22Rv1 (cell line): ENCODE measurements around the gene RHBDD1.

ENCODE experiments used
- H3K27ac ChIP-seq: fragments of 450-650 bp; 2 replicates; pipeline ENCODE4 v1.5.1; 2017
- ZFX ChIP-seq: fragments of 450-650 bp; IDR thresholded peaks from 2 replicates; pipeline ENCODE4 v1.6.1; 2017; ENCODE audit warnings: antibody characterized with exemption, borderline replicate concordance
- TF ChIP-seq, protein P1 (sequence below): fragments of 450-650 bp; IDR thresholded peaks from 2 replicates; pipeline ENCODE4 v1.5.1; 2017; ENCODE audit warnings: mild to moderate bottlenecking

The RHBDD1 gene

DNA sequence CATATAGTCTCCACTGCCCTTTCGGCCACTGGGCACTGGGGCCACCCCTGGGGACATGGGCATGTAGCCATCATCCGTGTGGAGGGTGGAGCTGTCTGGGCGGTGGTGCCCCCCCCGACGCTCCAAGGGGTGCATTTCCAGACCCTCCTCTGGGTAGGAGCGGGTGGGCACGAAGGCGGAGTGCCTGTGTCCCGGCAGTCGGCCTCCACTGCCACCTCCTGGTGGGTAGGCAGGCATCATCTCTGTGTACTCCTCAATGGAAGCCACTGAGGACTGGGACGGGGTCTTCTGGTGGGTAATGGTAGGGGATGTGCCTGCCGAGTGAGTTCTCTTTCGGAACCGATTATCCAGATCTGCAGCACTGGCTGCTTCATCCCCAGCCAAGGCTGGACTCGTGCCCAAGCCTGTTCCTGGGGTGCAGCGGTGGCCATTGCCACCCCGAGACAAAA is 39.0 kb upstream of the RHBDD1 start:
- no peak overlapping the region for H3K27ac ChIP-seq
- TF ChIP-seq, protein P1, sequence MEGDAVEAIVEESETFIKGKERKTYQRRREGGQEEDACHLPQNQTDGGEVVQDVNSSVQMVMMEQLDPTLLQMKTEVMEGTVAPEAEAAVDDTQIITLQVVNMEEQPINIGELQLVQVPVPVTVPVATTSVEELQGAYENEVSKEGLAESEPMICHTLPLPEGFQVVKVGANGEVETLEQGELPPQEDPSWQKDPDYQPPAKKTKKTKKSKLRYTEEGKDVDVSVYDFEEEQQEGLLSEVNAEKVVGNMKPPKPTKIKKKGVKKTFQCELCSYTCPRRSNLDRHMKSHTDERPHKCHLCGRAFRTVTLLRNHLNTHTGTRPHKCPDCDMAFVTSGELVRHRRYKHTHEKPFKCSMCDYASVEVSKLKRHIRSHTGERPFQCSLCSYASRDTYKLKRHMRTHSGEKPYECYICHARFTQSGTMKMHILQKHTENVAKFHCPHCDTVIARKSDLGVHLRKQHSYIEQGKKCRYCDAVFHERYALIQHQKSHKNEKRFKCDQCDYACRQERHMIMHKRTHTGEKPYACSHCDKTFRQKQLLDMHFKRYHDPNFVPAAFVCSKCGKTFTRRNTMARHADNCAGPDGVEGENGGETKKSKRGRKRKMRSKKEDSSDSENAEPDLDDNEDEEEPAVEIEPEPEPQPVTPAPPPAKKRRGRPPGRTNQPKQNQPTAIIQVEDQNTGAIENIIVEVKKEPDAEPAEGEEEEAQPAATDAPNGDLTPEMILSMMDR = 0 out of 2 replicates have a peak, but pooled peaks have one; percentile 6
- TF ChIP-seq ZFX = no peak

DNA sequence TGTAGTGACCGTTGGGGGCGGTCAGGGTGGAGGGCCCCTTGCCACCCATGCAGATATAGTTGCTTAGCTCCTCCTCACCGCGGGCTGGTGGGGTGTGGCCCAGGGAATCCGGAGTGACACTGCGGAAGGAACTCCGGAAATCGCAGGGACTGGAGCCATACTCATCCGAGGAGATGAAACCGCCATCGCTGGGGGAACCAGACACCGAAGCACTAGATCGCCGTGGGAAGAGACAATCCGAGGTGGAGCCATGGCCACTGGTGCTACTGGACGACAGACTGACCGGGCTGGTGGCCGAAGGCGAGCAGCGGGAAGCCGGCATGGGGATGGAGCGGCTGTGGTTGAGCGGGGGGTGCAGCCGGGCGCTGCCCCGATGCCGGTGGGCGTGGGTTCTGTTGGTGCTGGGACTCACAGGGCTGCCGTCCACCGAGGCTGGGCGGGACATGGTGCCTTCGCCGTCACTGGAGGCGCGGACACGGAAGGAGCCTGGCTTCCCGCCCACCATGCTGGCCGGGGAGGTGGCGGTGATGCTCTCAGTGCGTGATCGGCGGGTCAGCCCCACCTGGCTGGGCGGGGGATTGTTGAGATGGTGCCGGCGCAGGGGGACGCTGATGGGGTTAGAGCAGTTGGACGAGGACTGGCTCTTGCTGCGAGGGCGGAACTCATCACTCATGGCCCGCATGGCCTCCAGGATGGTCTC is 38.4 kb upstream of the RHBDD1 start:
- peak overlapping the region; percentile 81; the same call in 1 of the 2 replicates for H3K27ac ChIP-seq
- TF ChIP-seq, protein P1 = no peak
- TF ChIP-seq ZFX = no peak

DNA sequence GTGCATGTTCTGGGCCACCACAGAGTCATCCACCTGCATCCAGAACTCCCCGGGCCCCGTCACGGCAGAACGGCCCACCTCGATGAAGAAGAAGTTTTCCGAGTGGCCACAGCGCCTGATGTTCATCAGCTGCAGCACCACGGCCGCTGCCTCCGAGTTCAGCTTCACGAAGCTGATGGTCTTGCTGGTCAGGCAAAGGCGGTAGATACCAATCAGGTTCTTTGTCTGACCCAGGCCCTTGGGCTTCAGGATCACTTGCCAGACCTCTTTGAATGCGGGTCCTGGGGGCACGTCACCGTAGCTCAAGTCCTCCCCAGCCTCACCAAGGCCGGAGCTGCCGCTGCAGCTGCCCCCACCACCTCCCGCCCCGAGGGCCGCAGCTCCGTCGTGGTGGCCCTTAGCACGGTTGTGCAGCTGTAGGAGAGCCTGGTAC is 37.8 kb upstream of the RHBDD1 start:
- peak overlapping the region; percentile 81 for H3K27ac ChIP-seq
- TF ChIP-seq, protein P1 = no peak
- no peak for TF ChIP-seq ZFX

DNA sequence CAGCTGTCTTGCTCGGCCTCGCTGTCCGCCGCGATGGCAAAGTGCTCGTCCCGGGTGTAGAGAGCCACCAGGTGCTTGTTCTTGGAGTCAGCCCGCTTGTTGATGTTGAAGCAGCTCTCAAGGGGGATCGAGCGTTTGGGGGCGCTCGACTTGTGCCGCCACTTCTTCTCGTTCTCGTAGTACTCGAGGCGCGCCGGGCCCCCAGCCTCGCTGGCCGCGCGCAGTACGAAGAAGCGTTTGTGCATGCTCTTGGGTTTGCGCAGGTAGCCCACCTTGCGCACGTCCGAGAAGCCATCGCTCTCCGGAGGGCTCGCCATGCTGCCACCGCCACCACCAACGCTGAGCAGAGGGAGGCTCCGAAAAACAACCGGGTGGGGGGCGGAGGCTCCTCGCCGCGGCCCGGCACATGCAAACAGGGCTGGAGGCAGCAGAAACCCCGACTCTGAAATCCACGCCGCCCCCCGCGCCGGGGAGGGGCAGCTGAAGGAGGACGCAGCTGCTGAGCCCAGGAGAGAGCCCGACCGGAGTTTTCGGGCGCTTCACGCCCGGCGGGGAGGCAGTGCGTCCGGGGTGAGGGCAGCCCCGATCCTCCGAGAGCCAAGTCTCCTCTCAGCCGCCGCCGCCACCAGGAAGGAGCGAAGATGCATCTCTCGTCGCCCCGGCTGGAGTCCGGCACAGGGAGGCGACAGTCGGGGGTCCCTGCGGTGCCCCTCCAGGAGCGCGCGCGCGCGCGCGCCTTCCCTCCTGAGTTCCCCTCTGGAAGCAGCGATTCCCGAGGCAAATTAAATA is 37.2 kb upstream of the RHBDD1 start:
- TF ChIP-seq ZFX = no peak
- TF ChIP-seq, protein P1 = no peak
- peak overlapping the region; percentile 81 for H3K27ac ChIP-seq

DNA sequence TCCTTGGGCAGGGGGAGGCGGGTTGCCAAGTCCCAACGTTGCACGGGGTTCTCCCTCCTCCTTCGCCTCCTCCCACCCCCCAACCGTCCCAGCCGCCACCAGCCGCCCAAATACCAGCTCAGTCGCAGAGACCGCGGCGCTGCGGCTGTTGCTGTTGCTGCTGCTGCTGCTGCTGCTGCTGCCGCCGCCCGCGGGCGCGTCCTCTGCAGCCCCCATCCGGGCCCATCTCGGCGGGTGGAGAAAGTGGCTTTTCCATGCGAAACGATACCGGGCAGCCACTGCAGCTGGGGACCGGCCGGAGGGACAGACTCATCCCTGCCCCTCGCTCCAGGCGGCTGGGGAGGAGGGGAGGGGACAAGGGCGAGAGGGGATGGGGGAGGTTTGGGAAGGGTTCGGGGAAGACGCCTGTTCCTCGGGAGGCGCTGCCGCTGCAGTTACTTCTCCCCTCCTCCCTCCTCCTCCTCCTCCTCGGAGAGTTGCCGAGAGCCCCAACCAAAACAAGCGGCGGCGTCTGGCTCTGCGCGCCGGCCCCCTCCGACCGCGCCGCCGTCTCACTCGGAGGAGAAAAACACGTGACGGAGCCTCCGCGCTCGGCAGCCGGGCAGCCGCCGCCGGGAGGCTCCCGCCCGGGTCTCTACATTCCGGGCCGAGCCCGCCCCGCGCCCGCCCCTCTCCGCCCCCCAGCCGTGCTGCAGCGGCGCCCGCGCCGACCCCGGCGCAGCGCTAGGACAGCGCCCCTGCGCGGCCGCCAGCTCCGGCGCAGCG is 36.5 kb upstream of the RHBDD1 start, which contains the start of gene IRS1:
Gene IRS1 (minus strand): TSS at position 610 of the 765 bp plus-strand sequence. CDS start 1,082 bp downstream, outside the sequence.
- peak within 1 kb of the TSS; percentile 81 for H3K27ac ChIP-seq
- TF ChIP-seq ZFX = no peak
- TF ChIP-seq, protein P1 = peak; percentile 87

DNA sequence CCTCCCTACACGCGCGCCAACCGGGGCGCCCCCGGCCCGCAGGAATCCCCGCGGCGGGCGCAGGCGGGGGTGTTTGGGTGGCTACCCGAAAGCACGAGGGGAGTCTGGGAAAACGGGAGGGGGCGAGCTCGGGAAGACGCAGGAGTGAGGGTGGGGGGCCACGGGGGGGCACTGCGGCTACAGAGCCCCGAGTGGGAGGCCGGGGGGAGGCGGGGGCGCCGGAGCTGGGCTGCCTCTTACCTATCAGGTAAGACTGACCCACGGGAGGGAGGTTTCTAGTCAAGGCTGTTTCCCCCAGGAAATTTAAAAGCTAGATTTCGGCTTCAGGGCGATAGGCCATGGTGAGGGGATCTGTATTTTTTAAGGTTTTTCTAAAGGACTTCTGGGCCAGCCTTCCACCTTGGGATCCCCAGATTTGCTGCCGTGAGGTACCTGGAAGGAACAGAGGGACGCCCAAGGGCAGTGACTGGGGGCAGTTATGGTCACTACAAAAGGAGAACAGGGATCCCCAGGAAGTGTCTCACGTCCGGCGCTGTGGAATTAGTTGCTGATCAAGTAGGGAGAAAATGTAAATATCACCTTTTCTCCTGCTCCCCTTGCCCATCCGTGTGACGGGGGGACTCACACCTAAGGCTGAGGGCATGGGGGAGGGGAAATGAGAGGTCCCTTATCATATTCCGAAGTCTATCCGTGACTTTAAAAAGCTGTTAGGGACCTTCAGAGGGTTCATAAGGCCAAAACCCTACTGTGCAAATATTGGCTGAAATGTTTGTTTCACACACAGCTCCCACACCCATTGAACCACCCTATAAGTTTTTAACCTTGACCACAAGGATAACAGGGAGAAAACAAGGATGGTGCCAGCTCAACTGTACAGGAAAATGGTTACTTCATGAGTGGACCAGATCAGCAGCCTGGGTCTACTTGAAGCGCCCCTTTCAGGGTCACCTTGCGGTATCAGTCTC is 35.6 kb upstream of the RHBDD1 start:
- H3K27ac ChIP-seq = peak overlapping the region; percentile 81
- TF ChIP-seq, protein P1 = peak; percentile 61
- TF ChIP-seq ZFX = no peak
